HG03045 (cell line): ENCODE measurements around the gene DDT.
"Not testable (repeated sequence)": the region's sequence is repeated elsewhere in the genome, so short reads cannot be mapped to it uniquely, and the experiment has no call there.

Source experiments
- ATAC-seq: cut with Tn5 transposase; IDR thresholded peaks from one replicate; pipeline ENCODE4 v1.9.1; 2021; ENCODE audit warnings: mild to moderate bottlenecking, moderate library complexity; ENCODE audit not compliant: unreplicated experiment

The DDT gene

DNA sequence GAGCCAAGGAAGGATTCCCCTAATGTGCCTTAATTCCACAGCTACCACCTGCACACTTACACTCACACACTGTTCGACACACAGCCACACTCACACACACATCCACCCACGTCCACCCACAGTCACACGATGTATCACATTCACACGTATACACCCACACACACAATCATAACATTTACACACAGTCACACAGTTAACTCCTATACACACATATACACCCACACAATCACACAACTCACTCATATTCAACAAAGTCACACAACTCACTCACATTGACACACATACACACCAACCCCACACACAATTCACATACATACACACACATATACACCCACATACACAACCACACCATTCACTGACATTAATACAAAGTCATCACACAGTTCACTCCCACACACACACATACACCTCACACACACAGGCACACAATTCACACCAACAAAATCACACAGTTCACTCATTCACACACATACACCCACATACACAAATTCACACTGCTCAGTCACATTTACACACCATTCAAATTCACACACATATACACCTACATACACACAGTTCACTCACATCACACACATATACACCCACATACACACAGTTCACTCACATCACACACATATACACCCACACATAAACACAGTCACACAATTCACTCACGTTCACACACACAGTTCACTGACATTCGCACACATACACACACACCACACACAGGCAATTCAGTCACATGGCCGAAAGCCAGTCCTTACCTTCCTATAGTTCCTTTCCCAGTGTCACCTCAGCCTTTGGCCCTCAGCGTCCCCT lies 19.8 kb downstream of the DDT start:
- ATAC-seq, result not testable (repeated sequence)

DNA sequence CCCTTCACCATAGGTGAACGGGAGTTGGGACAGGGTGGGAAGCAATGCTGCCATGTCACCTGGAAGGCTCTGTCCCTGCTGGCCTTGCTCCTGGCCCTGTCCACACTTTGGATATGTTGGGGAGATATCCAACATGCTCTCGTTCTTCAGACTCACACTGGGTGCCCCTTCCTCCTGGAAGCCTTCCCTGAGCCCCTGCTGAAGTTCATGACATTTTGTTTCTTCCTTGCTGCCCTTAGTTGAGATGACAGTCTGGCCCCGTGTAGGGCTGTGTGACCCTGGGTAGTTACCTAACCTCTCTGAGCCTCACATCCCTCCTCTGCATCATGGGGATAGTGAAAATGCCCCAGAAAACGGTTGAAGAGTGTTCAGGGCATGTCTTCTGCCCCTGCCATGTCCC lies 20.8 kb downstream of the DDT start:
- ATAC-seq, result not testable (repeated sequence)

DNA sequence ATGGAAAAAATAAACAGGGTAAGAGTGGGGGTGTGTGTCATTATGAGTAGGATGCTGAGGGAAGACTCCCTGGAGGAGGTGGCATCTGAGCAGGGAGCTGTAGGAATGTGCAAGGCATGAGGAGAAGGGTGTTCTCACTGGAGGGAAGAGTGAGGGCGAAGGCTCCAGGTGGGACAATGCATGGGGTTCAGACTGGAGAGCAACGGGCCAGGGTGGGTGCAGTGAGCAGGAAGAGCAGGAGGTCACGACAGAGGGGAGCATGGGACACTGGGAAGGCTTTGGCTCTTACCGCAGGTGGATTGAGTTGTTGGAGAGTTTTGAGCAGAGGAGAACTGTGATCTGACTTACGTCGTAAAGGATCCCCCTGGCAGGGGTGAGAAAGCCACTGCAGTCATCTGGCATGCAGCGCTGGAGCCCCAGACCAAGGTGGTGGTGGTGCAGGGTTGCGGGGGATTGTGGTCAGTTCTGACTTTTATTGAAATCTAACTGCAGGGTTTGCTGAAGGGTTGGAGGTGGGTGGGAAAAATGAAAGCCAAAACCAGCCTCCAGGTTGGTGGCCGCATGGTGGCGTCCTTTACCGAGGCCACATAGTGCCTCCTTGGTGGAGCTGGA lies 21.3 kb downstream of the DDT start:
- ATAC-seq, result not testable (repeated sequence)

DNA sequence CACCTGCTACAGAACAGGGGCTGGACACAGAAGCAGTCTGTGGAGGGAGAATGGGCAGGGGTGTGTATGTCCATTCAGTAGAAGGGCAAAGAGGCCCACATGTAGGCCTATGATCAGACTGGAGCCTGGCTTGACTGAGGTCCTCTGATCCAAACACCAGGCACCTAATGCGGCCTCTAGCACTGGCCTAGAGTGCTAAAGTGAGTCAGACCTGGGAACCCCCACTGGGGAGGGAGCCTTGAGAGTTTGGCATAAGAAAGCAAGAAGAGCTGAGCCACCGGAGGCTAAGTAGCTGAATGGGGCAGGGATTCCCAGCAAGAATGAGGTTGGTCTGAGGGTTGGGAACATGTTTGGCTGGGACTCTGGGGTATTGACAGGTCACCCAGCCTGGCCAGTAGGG lies 22.9 kb downstream of the DDT start:
- ATAC-seq, result not testable (repeated sequence)

DNA sequence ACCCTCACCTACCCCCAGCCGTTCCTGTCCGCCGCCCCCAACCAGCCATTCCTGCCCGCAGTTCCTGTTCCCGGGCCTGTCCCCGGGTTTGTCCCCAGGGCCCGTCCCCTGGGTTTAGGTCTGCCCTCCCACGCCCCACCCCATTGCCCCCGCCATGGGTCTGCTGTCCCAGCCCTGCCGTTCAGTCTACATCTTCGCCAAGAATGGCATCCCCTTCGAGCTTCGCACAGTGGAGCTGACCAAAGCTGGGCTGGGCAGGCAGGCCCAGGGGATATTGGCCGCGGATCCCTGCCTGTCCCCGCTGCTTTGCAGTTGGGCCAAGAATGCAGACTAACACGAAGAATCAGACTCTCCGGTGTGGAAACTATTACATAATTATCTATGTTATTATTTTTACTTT lies 24.5 kb downstream of the DDT start:
- not testable (repeated sequence) for ATAC-seq

DNA sequence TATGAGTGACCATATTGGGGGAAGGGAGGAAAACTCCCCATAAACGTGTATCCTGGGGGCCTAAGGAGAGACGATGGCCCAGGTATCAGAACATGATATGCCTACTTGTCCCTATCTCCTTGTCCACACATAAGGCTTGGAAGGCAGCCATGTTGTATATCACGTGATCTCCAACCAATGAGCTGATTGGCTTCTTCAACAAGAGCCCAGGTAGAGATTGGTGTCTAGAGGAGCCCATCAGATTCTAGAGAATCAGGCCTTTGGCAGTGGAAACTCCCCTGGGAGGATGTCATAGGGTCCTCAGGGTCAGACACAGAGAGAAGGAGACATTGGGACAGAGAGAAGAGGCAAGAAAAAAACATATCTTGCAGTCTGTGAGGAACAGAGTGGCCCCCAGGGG lies 26.9 kb downstream of the DDT start:
- not testable (repeated sequence) for ATAC-seq

DNA sequence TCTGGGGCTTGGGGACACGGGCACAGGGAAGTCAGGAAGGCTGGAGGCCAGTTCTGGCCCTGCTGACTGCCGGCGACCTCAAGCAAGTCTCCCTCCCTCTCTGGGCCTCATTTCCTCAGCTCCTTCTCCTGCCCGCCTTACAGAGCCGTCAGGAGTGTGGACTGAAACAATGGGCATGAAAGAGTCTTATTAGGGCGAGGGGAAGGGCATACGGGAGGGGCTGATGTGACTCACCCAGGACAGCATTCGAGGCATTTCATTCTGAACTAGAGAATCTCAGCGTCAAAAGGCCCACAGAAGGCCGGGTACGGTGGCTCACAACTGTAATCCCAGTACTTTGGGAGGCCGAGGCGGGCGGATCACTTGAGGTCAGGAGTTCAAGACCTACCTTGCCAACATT lies 34.1 kb downstream of the DDT start:
- not testable (repeated sequence) for ATAC-seq

DNA sequence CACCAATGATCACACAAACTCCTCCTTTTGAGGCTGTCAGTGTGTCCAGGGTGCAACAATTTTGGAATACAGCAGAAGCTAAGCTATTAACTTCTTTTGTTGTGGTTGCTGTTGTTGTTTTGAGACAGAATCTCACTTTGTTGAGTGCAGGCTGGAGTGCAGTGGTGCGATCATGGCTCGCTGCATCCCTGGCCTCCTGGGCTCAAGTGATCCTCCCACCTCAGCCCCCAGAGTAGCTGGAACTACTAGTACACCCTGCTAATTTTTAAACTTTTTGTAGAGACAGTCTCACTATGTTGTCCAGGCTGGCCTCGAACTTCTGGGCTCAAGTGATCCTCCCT lies 35.3 kb downstream of the DDT start:
- ATAC-seq, result no peak

DNA sequence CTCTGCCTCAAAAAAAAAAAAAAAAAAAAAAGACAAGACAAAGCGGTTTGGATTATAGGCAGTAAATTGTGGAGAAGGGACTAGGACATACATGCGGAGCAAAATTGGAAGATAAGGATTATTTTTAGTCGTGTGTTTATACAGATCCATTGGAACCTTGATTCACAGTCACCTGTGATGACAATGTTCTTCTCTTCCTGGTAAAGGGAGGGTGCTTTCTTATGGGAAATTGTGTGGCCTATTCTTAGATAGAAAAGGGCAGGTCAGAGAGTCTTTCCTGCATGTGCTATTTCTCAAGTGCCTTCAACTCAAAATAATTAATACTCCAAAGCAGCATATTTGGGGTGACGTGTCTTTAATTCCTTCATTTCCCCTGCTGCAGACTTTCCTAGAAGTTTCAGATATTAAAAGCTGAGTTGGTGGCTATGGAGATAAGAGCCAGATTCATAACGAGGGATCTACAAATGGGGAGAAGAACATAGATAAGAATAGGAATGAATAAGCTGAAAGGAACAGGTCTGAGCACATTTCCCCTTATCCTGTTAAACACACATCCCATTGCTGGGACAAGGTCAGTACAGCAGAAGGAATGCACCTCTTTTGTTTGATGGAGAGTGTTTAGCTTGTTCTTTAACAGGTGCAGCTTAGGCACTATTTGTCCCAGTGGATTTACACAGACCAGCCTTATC lies 35.8 kb downstream of the DDT start:
- no peak for ATAC-seq

DNA sequence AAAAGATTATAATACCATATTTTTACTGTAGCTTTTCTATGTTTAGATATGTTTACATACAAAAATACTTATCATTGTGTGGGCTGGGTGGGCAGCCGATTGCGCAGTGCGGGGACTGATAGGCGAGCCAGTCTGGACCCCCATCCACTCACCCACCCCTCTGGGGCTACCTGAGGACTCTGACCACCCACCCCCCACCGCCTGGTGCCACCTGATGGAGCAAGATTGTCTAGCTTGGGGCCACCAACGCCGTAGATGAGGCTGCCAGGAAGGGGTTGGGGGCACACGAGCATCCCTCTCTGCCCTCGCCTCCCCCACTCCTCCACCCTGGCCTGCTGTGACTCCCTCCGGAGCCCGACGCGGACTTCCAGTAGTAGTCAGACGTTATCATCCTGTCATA lies 47.7 kb downstream of the DDT start:
- no peak for ATAC-seq

DNA sequence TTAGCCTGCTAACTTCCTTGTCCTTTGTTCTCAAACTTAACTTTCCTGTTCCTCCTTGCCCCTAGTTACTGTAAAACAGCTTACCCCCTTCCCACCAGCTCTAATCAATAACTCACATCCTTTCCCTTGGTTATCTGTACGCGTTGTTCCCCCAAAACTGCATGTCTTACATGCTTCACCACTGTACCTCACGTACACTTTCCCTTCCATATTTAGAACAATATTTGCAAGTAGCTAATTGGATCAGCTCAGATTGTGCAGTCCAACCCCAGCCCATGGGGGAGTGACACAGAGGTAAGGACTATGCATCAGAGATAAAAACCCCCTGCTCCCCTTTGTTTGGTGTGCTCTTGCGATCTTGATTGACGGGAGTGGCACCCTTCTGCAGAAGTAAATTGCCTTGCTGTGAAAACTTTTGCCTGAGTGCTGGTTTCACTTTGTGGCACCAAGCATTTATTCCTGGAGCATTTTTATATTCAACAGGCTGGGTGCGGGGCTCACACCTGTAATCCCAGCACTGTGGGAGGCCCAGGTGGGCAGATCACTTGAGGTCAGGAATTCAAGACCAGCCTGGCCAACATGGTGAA lies 49.1 kb downstream of the DDT start:
- ATAC-seq, result no peak

DNA sequence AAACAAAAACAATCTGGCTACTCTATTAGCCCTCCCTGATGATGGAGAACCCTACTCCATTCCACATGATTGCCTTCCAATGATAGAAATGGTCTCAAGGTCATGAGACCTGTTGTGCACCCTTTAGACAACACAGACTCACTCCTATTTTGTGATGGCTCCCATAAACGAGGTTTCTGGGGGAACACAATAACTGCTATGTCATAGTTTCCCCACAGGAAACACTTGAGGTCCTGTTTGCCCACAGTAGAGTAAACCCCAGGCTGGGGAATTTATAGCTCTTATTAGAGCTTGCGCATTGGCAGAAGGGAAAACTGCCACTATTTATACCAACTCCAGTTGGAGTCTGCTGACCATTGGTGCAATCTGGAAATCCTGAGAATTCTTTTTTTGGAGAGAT lies 51.3 kb downstream of the DDT start:
- no peak for ATAC-seq

DNA sequence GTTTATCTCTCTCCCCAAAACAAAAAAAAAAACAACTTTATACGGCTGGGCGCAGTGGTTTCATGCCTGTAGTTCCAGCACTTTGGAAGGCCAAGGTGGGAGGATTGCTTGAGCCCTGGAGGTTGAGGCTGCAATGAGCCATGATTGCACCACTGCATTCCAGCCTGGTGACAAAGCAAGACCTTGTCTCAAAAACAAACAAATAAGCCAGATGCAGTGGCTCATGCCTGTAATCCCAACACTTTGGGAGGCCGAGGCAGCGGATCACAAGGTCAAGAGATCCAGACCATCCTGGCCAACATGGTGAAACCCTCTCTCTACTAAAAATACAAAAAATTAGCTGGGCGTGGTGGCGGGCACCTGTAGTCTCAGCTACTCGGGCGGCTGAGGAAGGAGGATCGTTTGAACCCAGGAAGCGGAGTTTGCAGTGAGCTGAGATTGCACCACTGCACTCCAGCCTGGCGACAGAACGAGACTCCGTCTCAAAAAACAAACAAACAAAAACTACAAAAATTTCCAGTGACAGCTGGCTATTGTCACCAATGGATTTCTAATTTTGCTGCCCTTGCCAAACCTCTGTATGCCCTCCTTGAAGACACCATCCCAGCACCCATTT lies 52.5 kb downstream of the DDT start:
- ATAC-seq, result not testable (repeated sequence)
